SK-N-SH treated with all-trans-retinoic acid at 6 μM for 48 hours (cell line): Measurements from ENCODE around the gene LAMB3.

Source experiments
- ATAC-seq: fragments of 200-7000 bp; cut with Tn5 transposase; 3 replicates; pipeline ENCODE4 v1.9.1; 2020; ENCODE audit warnings: mild to moderate bottlenecking, moderate library complexity
- ARNTL ChIP-seq: fragments of 450-650 bp; formaldehyde crosslinking; IDR thresholded peaks from 2 replicates; pipeline ENCODE4 v1.5.0; 2020; ENCODE audit warnings: low read depth, mild to moderate bottlenecking, moderate library complexity, borderline replicate concordance
- CREB5 ChIP-seq: fragments of 250-450 bp; sonication (Bioruptor Pico); IDR thresholded peaks from 2 replicates; pipeline ENCODE4 v1.5.1; 2020; ENCODE audit warnings: low read depth, mild to moderate bottlenecking, moderate library complexity
- CSDC2 ChIP-seq: fragments of 250-450 bp; sonication (Bioruptor Pico); IDR thresholded peaks from 2 replicates; pipeline ENCODE4 v1.5.0; 2020; ENCODE audit warnings: mild to moderate bottlenecking, moderate library complexity
- CSRNP3 ChIP-seq: fragments of 250-450 bp; sonication (Bioruptor Pico); IDR thresholded peaks from 2 replicates; pipeline ENCODE4 v1.5.1; 2021; ENCODE audit warnings: mild to moderate bottlenecking, moderate library complexity
- ESRRG ChIP-seq: fragments of 250-450 bp; sonication (Bioruptor Pico); IDR thresholded peaks from 2 replicates; pipeline ENCODE4 v1.6.1; 2021; ENCODE audit warnings: mild to moderate bottlenecking
- GLIS3 ChIP-seq: fragments of 250-450 bp; sonication (Bioruptor Pico); IDR thresholded peaks from 2 replicates; pipeline ENCODE4 v1.5.0; 2020; ENCODE audit warnings: mild to moderate bottlenecking, moderate library complexity
- ISL1 ChIP-seq: fragments of 250-450 bp; sonication (Bioruptor Pico); IDR thresholded peaks from 2 replicates; pipeline ENCODE4 v2.1.2; 2022; ENCODE audit warnings: mild to moderate bottlenecking, moderate library complexity
- OSR1 ChIP-seq: fragments of 250-450 bp; sonication (Bioruptor Pico); IDR thresholded peaks from 2 replicates; pipeline ENCODE4 v1.8.0; 2022; ENCODE audit warnings: moderate library complexity, mild to moderate bottlenecking, inconsistent platforms
- PATZ1 ChIP-seq: fragments of 250-450 bp; sonication (Bioruptor Pico); IDR thresholded peaks from 2 replicates; pipeline ENCODE4 v1.8.0; 2020; ENCODE audit warnings: mild to moderate bottlenecking, moderate library complexity, borderline replicate concordance
- POU6F1 ChIP-seq: fragments of 250-450 bp; sonication (Bioruptor Pico); IDR thresholded peaks from 2 replicates; pipeline ENCODE4 v1.8.0; 2021; ENCODE audit warnings: low read depth, mild to moderate bottlenecking, moderate library complexity, borderline replicate concordance
- PPARA ChIP-seq: fragments of 250-450 bp; sonication (Bioruptor Pico); IDR thresholded peaks from 2 replicates; pipeline ENCODE4 v1.5.0; 2020; ENCODE audit warnings: mild to moderate bottlenecking, borderline replicate concordance
- SNAI2 ChIP-seq: fragments of 250-450 bp; sonication (Bioruptor Pico); IDR thresholded peaks from 2 replicates; pipeline ENCODE4 v1.5.0; 2020; ENCODE audit warnings: mild to moderate bottlenecking, moderate library complexity
- TCF4 ChIP-seq: fragments of 250-450 bp; sonication (Bioruptor Pico); IDR thresholded peaks from 2 replicates; pipeline ENCODE4 v1.8.0; 2021; ENCODE audit warnings: mild to moderate bottlenecking, moderate library complexity, borderline replicate concordance
- TOX ChIP-seq: fragments of 250-450 bp; sonication (Bioruptor Pico); IDR thresholded peaks from 2 replicates; pipeline ENCODE4 v1.8.0; 2021; ENCODE audit warnings: mild to moderate bottlenecking, moderate library complexity, borderline replicate concordance
- ZC3H10 ChIP-seq: fragments of 250-450 bp; sonication (Bioruptor Pico); IDR thresholded peaks from 2 replicates; pipeline ENCODE4 v1.5.1; 2021; ENCODE audit warnings: mild to moderate bottlenecking, moderate library complexity
- ZFP3 ChIP-seq: fragments of 250-450 bp; sonication (Bioruptor Pico); IDR thresholded peaks from 2 replicates; pipeline ENCODE4 v1.5.0; 2020; ENCODE audit warnings: mild to moderate bottlenecking, moderate library complexity
- ZFP30 ChIP-seq: fragments of 450-650 bp; formaldehyde crosslinking; IDR thresholded peaks from 2 replicates; pipeline ENCODE4 v1.5.0; 2022; ENCODE audit warnings: mild to moderate bottlenecking, moderate library complexity
- ZNF565 ChIP-seq: fragments of 450-650 bp; formaldehyde crosslinking; conservative IDR thresholded peaks from 2 replicates; pipeline ENCODE4 v1.5.0; 2020; ENCODE audit warnings: low read depth, mild to moderate bottlenecking, moderate library complexity
- ZNF70 ChIP-seq: fragments of 450-650 bp; formaldehyde crosslinking; IDR thresholded peaks from 2 replicates; pipeline ENCODE4 v1.5.0; 2020; ENCODE audit warnings: mild to moderate bottlenecking, moderate library complexity
- ZNF8 ChIP-seq: fragments of 450-650 bp; formaldehyde crosslinking; IDR thresholded peaks from 2 replicates; pipeline ENCODE4 v1.5.0; 2020; ENCODE audit warnings: mild to moderate bottlenecking, moderate library complexity
- TF ChIP-seq, protein P1 (sequence below): fragments of 250-450 bp; sonication (Bioruptor Pico); IDR thresholded peaks from 2 replicates; pipeline ENCODE4 v1.5.0; 2020; ENCODE audit warnings: mild to moderate bottlenecking, moderate library complexity

LAMB3 gene

DNA sequence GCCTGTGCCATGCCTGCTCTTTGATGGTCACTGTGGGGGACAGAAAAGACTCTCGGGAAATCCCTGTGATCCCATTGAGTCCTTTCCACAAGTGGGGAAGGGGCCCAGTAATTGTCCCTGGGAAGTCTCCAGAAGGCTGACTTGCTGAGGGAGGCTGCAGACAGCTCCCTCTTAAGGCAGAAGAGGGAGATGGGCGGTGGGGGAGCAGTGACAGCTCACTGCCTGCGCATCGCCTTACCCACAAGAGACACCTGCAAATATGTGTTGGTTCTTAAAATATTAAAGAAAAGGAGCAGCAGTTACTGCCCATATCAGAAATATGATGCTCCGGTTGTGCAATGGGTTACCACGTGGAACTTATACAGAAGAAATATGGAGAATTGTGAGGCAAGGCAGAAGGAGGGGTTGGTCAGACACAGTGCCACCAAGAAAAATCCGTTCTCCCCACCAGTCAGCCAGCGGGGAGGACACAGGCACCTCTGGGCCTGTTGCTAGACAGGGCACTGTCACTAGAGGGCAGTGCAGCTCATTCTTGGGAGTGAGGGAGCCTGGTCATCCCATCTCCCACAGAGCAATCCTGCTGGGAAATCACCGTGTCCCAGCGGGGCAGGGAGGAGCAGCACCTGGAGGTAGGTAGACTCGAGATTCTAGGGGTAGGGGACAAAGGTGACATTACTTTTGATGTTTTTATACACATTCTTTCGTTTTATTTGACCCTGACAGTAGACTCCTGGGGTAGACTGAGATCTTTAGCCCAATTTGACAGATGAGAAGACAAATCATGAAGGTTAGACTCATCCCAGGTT is 75.6 kb downstream of the LAMB3 start (continued):
- no peak for TF ChIP-seq PATZ1 (CRISPR knock-in tag)
- no peak for TF ChIP-seq ZNF8 (CRISPR knock-in tag)
- no peak for TF ChIP-seq CSDC2 (CRISPR knock-in tag)
- TF ChIP-seq POU6F1 (CRISPR knock-in tag): no peak
- TF ChIP-seq ESRRG (CRISPR knock-in tag): no peak
- no peak for TF ChIP-seq ZNF565 (CRISPR knock-in tag)
- TF ChIP-seq ARNTL (CRISPR knock-in tag): no peak
- TF ChIP-seq, all 23 proteins: peak for 0

DNA sequence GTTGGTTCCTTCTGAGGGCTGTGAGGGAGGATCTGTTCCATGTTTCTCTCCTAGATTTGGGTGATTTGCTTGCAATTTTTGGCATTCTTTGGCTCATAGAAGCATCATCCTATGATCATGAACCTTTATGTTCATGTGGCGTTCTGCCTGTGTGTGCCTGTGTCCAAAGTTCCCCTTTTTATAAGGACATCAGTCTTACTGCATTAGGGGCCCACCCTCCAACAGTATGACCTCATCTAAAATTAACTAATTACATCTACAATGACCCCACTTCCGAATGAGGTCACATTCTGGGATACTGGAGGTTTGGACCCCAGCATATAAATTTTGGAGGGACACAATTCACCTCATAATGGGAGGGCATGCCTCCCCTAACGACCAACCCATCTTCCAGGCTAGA is 81.5 kb downstream of the LAMB3 start:
- ATAC-seq: no peak

More for the DNA sequence above, 81.5 kb downstream of the LAMB3 start:
- TF ChIP-seq, protein P1, sequence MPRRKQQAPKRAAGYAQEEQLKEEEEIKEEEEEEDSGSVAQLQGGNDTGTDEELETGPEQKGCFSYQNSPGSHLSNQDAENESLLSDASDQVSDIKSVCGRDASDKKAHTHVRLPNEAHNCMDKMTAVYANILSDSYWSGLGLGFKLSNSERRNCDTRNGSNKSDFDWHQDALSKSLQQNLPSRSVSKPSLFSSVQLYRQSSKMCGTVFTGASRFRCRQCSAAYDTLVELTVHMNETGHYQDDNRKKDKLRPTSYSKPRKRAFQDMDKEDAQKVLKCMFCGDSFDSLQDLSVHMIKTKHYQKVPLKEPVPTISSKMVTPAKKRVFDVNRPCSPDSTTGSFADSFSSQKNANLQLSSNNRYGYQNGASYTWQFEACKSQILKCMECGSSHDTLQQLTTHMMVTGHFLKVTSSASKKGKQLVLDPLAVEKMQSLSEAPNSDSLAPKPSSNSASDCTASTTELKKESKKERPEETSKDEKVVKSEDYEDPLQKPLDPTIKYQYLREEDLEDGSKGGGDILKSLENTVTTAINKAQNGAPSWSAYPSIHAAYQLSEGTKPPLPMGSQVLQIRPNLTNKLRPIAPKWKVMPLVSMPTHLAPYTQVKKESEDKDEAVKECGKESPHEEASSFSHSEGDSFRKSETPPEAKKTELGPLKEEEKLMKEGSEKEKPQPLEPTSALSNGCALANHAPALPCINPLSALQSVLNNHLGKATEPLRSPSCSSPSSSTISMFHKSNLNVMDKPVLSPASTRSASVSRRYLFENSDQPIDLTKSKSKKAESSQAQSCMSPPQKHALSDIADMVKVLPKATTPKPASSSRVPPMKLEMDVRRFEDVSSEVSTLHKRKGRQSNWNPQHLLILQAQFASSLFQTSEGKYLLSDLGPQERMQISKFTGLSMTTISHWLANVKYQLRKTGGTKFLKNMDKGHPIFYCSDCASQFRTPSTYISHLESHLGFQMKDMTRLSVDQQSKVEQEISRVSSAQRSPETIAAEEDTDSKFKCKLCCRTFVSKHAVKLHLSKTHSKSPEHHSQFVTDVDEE (CRISPR knock-in tag): no peak
- TF ChIP-seq ZFP30 (CRISPR knock-in tag) (no peak), SNAI2 (no peak), ZNF565 (CRISPR knock-in tag) (no peak), ZC3H10 (CRISPR knock-in tag) (no peak), ARNTL (CRISPR knock-in tag) (no peak), CSRNP3 (no peak), ZNF8 (CRISPR knock-in tag) (no peak), TOX (CRISPR knock-in tag) (no peak), ZNF70 (CRISPR knock-in tag) (no peak), ISL1 (CRISPR knock-in tag) (no peak), ESRRG (CRISPR knock-in tag) (no peak), CREB5 (no peak), PATZ1 (CRISPR knock-in tag) (no peak), ZFP3 (no peak), PPARA (no peak), GLIS3 (no peak), OSR1 (no peak), CSDC2 (CRISPR knock-in tag) (no peak), TCF4 (no peak)
